ACC112 (cell line): ENCODE results near the gene UVRAG.
"Not testable (repeated sequence)": the region's sequence is repeated elsewhere in the genome, so short reads cannot be mapped to it uniquely, and the experiment has no call there.

ENCODE experiments used
- H2AFZ ChIP-seq: fragments of 200-600 bp; sonication (generic); one replicate; pipeline ENCODE4 v1.6.0; 2017; ENCODE audit warnings: antibody characterized with exemption, low read length; ENCODE audit not compliant: unreplicated experiment
- H3K27ac ChIP-seq: fragments of 200-600 bp; sonication (generic); 2 replicates; pipeline ENCODE4 v1.5.1; 2014; ENCODE audit warnings: low read depth, mild to moderate bottlenecking, antibody characterized with exemption, low read length, moderate library complexity
- H3K27me3 ChIP-seq: fragments of 200-600 bp; sonication (generic); 2 replicates; pipeline ENCODE4 v1.6.1; 2014; ENCODE audit warnings: mild to moderate bottlenecking, antibody characterized with exemption, low read length, moderate library complexity, mixed read lengths; ENCODE audit not compliant: insufficient read depth
- H3K36me3 ChIP-seq: fragments of 200-600 bp; sonication (generic); 2 replicates; pipeline ENCODE4 v1.6.1; 2016; ENCODE audit warnings: mild to moderate bottlenecking, antibody characterized with exemption, low read length, moderate library complexity, mixed read lengths; ENCODE audit not compliant: insufficient read depth
- H3K4me1 ChIP-seq: fragments of 200-600 bp; sonication (generic); one replicate; pipeline ENCODE4 v1.6.1; 2016; ENCODE audit warnings: low read length, mixed read lengths; ENCODE audit not compliant: insufficient read depth, unreplicated experiment, control insufficient read depth
- H3K4me3 ChIP-seq: fragments of 200-600 bp; sonication (generic); 2 replicates; pipeline ENCODE4 v1.5.1; 2014; ENCODE audit warnings: mild to moderate bottlenecking, low read depth, low read length
- H3K79me2 ChIP-seq: fragments of 200-600 bp; sonication (generic); one replicate; pipeline ENCODE4 v1.6.0; 2016; ENCODE audit warnings: low read length; ENCODE audit not compliant: control insufficient read depth, unreplicated experiment, insufficient read depth

The UVRAG gene

DNA sequence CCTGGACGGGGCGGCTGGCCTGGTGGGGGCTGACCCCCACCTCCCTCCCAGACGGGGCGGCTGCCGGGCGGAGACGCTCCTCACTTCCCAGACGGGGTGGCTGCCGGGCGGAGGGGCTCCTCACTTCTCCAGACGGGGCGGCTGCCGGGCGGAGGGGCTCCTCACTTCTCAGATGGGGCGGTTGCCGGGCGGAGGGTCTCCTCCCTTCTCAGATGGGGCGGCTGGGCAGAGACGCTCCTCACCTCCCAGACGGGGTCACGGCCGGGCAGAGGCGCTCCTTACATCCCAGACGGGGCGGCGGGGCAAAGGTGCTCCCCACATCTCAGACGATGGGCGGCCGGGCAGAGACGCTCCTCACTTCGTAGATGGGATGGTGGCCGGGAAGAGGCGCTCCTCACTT, 62.9 kb downstream of the UVRAG start:
- H3K79me2 ChIP-seq: peaks cover 13% of the 10 kb centered on the region
- not testable (repeated sequence) for H3K36me3 ChIP-seq, H3K27ac ChIP-seq

DNA sequence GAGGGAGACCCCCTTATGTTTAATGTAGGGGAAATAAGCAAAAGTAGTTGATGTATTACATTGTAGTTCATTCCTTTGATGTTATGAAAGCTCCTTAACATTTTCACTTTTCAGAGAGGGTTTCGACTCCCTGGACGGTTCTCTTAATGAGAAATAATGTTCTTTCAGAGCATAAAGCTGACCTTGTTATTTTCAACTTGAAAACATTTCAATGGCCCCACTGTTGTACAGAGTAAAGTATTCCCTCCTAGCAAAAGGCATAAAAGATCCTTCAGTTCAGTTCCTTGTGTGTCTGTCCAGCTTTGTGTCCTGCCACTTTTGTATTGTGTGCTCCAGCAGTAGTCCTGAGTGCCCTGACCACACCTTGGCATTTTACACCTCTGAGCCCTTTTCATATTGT, 63.9 kb downstream of the UVRAG start:
- no peak overlapping the region for H2AFZ ChIP-seq

More for the DNA sequence above, 62.9 kb downstream of the UVRAG start:
- H2AFZ ChIP-seq, H3K4me1 ChIP-seq, H3K4me3 ChIP-seq, H3K27me3 ChIP-seq: not testable (repeated sequence)

DNA sequence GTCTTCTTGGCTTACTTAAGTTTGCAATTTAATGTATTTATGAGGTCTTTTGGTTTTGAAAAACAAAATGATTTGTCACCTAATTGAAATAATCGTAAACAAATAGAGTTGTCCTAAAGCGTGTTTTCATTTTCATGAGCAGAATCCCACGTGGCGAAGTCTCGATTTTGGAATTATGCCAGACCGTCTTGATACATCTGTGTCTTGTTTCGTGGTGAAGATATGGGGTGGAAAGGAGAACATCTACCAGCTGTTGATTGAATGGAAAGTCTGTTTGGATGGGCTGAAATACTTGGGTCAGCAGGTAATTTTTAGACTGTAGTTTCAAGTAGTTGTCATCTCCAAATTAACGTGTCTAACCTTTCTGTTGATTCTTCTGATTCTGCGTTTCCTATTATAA, 64.7 kb downstream of the UVRAG start:
- H3K4me1 ChIP-seq: no peaks in the 10 kb centered on the region
- peaks cover 4% of the 10 kb centered on the region for H3K79me2 ChIP-seq
- no peaks in the 10 kb centered on the region for H3K36me3 ChIP-seq
- no peaks in the 10 kb centered on the region for H3K27me3 ChIP-seq
- no peak overlapping the region for H3K4me3 ChIP-seq
- H3K27ac ChIP-seq: no peak overlapping the region
- H2AFZ ChIP-seq: no peak overlapping the region

More for the DNA sequence above, 63.9 kb downstream of the UVRAG start:
- H3K36me3 ChIP-seq: no peaks in the 10 kb centered on the region
- H3K4me3 ChIP-seq: no peak overlapping the region
- H3K27ac ChIP-seq: no peak overlapping the region
- H3K27me3 ChIP-seq: no peaks in the 10 kb centered on the region
- peaks cover 9% of the 10 kb centered on the region for H3K79me2 ChIP-seq
- no peaks in the 10 kb centered on the region for H3K4me1 ChIP-seq

DNA sequence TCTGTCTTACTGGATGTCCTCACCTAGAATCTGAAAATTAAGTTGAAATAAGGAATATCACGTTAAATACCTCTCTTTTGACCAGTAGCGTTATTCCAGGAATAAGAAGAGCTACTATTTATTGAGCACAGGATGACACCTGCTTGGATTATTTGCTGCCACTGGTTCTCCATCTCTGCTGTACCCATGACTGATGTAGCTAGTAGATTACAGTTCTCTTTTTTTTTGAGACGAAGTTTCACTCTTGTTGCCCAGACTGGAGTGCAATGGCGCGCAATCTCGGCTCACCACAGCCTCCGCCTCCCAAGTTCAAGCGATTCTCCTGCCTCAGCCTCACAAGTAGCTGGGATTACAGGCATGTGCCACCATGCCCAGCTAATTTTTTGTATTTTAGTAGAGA, 65.3 kb downstream of the UVRAG start:
- not testable (repeated sequence) for H2AFZ ChIP-seq, H3K79me2 ChIP-seq, H3K27ac ChIP-seq, H3K36me3 ChIP-seq, H3K4me3 ChIP-seq, H3K27me3 ChIP-seq, H3K4me1 ChIP-seq

DNA sequence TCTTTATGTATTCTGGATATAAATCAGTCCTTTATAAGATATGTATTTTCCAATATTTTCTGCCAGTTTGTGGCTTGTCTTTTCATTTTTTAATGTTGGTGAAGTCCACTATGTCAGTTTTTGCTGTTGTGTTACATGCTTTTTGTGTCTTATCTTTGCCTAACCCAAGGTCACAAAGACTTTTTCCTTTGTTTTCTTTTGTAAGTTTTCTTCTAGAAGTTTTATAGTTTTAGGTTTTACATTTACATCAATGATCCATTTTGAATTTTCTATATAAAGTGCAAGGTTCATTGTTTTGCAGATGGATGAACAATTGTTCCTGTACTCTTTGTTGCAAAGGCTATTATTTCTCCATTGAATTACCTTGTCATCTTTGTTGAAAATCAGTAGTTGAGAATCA, 69.3 kb downstream of the UVRAG start:
- Histone ChIP-seq H3K79me2 (no peaks in the 10 kb centered on the region), H3K4me3 (no peak overlapping the region), H3K36me3 (no peaks in the 10 kb centered on the region), H3K27ac (no peak overlapping the region), H3K4me1 (no peaks in the 10 kb centered on the region), H3K27me3 (no peaks in the 10 kb centered on the region), H2AFZ (no peak overlapping the region)

DNA sequence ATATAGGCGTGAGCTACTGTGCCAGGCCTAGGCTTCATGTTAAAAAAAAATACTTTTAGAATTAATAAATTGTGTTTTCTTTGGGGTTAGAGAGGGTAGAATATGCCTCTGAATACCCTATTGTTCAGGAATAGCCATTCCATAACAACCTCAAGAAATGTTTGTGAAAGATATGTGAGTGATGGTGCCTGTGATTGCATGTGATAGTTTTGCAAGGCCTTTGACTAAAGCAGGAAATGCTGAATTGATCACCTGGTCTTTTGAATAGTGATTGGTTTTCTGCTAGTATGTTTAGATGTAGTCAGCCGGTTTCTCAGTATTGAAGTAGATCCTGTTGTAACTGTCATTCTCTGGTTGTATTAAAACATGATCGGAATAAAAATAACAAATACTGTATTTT, 73.4 kb downstream of the UVRAG start:
- Histone ChIP-seq H3K4me3 (no peak overlapping the region), H2AFZ (no peak overlapping the region), H3K4me1 (no peaks in the 10 kb centered on the region), H3K27me3 (no peaks in the 10 kb centered on the region), H3K79me2 (peaks cover 5% of the 10 kb centered on the region), H3K36me3 (0 out of 2 replicates have a peak, but pooled peaks cover 6% of the 10 kb centered on the region), H3K27ac (no peak overlapping the region)

DNA sequence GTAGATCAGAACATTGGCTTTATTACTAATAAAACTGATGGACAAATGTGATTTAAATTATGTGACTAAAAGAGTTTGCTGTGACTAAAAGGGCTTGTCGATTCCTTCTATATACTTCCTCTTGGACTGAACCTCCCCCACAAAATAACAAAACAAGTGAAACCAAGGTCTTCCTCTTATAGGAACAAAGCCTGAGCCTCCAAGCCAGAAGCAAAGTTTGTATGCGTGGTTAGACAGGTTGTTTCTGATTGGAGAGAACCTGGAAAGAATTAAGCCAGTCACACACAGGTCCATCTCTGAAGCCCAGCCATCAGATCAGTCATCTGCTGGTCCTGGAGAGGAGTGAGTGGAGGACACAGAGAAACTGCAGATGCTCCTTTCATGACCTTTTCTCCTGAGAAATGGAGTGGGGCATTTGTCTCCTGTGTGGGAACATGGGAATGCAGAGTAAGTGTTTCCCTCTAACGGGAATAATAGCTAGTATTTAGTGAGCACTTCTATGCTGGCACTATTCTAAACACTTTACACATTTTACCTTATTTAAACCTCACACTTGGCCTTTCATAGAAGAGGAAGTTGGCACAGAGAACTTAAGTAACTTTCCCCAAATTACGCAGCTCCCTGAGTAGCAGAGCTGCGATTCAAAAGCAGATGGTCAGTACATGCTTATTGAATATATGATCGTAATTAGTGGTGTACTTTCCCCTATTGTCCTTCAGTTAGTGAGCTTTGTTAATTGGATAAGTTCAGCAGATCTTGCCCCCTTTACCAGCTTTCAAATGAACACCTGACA, 77.1 kb downstream of the UVRAG start:
- Histone ChIP-seq H3K79me2 (peaks cover 5% of the 10 kb centered on the region), H3K4me1 (no peaks in the 10 kb centered on the region), H3K27me3 (no peaks in the 10 kb centered on the region), H3K36me3 (0 out of 2 replicates have a peak, but pooled peaks cover 6% of the 10 kb centered on the region), H2AFZ (no peak overlapping the region), H3K4me3 (no peak overlapping the region), H3K27ac (no peak overlapping the region)

DNA sequence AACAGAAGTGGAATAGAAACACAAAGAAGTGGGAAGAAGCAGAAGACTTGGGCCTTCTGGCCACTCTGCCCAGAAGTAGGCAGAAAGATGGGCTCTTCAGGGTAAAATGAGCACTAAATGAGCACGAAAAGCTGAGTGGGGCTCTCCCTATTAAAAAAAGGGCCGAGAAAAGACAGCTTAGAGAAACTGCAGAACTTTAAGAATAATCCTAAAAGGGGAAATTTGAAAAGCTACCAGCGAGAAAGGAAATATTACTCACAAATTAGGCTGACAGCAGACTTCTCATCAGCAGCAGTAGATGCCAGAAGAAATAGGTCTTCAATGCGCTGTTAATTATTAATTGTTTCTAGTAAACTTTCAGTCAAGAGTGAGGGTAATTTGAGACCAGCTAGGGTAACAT, 78.2 kb downstream of the UVRAG start:
- no peak overlapping the region for H3K27ac ChIP-seq
- no peak overlapping the region for H3K4me3 ChIP-seq
- no peak overlapping the region for H2AFZ ChIP-seq
- no peaks in the 10 kb centered on the region for H3K4me1 ChIP-seq
- H3K27me3 ChIP-seq: no peaks in the 10 kb centered on the region
- H3K79me2 ChIP-seq: peaks cover 5% of the 10 kb centered on the region
- H3K36me3 ChIP-seq: 0 out of 2 replicates have a peak, but pooled peaks cover 6% of the 10 kb centered on the region

DNA sequence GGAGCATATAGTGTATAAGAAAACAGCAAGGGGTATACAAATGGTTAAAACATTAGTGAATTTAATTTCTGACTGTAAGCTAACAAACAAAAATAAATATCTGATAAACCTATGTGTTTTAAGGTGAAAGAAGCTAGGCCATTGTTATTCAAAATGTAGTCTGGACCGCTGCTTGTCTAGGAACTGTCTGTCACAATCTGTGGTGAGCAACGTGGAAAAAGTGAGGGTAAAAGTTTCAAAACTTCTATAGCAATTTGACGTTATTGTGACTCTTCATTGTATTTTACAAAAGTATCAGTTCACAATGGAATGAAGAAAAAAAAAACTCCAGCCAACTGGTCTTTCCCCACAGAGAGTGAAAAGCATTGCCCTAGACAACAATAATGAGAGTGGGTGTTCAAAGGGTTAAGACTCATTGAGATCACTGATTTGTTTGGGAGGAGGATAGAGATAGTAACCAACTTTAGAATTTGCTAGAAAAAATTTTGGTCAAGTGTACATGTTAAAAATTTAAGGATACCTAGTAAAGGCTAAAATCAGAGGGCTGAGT, 79.1 kb downstream of the UVRAG start:
- Histone ChIP-seq H3K4me3 (no peak overlapping the region), H3K36me3 (0 out of 2 replicates have a peak, but pooled peaks cover 6% of the 10 kb centered on the region), H2AFZ (no peak overlapping the region), H3K4me1 (no peaks in the 10 kb centered on the region), H3K27ac (no peak overlapping the region), H3K79me2 (peaks cover 5% of the 10 kb centered on the region), H3K27me3 (no peaks in the 10 kb centered on the region)

DNA sequence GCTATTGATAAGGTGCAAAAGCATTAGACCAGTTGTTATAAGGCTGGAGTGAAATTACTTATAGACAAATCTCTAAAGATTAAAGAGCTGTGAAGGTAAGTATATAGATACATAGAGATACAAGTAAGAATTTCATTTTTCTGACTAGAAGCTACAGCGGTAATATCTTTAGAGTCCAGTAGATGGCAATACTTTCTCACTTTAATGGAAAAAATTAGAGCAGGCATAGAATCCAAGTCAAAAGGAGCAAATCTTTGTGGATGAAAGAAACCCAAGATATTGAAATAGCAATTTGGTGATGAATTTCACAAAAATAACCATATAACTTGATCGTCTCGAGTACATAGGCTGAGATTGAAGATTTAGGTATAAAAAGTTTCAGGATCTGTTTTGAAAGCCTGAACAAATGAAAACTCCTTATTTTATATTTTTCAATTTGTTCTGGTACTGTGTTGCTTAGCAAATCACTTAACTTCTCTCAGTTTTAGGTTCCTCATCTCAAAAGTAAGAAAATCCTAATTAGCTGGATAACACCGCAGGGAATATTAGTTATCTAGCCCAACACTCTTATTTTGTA, 81.9 kb downstream of the UVRAG start:
- no peak overlapping the region for H3K27ac ChIP-seq
- H3K27me3 ChIP-seq: no peaks in the 10 kb centered on the region
- no peak overlapping the region for H3K4me3 ChIP-seq
- no peaks in the 10 kb centered on the region for H3K79me2 ChIP-seq
- H3K36me3 ChIP-seq: 0 out of 2 replicates have a peak, but pooled peaks cover 5% of the 10 kb centered on the region
- peaks cover 3% of the 10 kb centered on the region for H3K4me1 ChIP-seq
- no peak overlapping the region for H2AFZ ChIP-seq

DNA sequence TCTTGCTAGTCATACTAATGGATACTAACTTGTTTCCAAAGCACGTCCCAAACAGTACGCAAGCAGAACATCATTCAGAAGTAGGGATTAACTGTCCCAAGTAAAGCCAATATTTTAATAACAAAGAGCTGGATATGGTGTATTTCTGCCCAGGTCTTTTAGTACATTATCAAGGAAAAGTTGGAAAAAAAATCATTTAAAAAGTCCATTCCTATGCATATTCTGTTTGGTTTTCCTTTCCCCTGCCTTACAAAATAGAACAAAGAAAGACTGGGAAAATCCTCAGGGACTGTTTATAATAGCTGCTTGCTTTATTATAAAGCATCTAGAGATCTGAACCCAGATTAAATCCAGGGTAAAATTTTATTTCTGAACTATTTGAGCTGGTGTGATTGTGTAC, 83.9 kb downstream of the UVRAG start:
- H3K4me1 ChIP-seq: peaks cover 3% of the 10 kb centered on the region
- H2AFZ ChIP-seq: no peak overlapping the region
- no peaks in the 10 kb centered on the region for H3K27me3 ChIP-seq
- no peak overlapping the region for H3K4me3 ChIP-seq
- H3K79me2 ChIP-seq: no peaks in the 10 kb centered on the region
- H3K36me3 ChIP-seq: no peaks in the 10 kb centered on the region
- no peak overlapping the region for H3K27ac ChIP-seq
